IMR-90 (cell line): ENCODE results near the gene TRIM71. TPM values are rescaled to one million over a fixed set of nuclear protein-coding genes. Genes with fewer than 3 reads are reported as not detected.

ENCODE experiments used
- ATAC-seq: fragments of 200-7000 bp; cut with Tn5 transposase; 2 replicates; pipeline ENCODE4 v1.9.1; 2020; ENCODE audit warnings: low read depth, mild to moderate bottlenecking, moderate library complexity
- BruUV-seq: library from RNA; stranded (reverse); fragments of 400-500 nt; replicated peaks from 2 replicates; lab custom pipeline; 2021; lab: Mats Ljungman, UMichigan
- CTCF ChIA-PET: fragments of 300-600 bp; formaldehyde crosslinking; extraction: SDS; loops from one replicate; lab custom pipeline; 2021; ENCODE audit warnings: antibody characterized with exemption; lab: Yijun Ruan, JAX
- POLR2A ChIA-PET: fragments of 300-600 bp; sonication (Branson Sonifier 250); formaldehyde crosslinking; loops from one replicate; lab custom pipeline; 2022; ENCODE audit warnings: antibody characterized with exemption; ENCODE audit not compliant: unreplicated experiment; lab: Charles Lee
- DNase-seq: peaks from one replicate; pipeline ENCODE4 v3.0.0; 2013
- H2AFZ ChIP-seq: replicated peaks from 2 replicates; pipeline ENCODE3; 2013; ENCODE audit warnings: low read length, mild to moderate bottlenecking; ENCODE audit not compliant: poor library complexity
- H2AK5ac ChIP-seq: 2 replicates; pipeline ENCODE4 v1.6.1; 2013; ENCODE audit warnings: low read depth, low read length, inconsistent platforms
- H2AK9ac ChIP-seq: replicated peaks from 2 replicates; pipeline ENCODE3; 2013; ENCODE audit warnings: mild to moderate bottlenecking, low read depth, low read length, moderate library complexity; ENCODE audit not compliant: poor library complexity
- H2BK120ac ChIP-seq: 2 replicates; pipeline ENCODE4 v1.6.1; 2013; ENCODE audit warnings: low read depth, low read length, inconsistent platforms
- H2BK15ac ChIP-seq: 3 replicates; pipeline ENCODE4 v1.6.1; 2013; ENCODE audit warnings: low read depth, low read length, inconsistent platforms
- H2BK20ac ChIP-seq: 2 replicates; pipeline ENCODE4 v1.6.1; 2013; ENCODE audit warnings: low read depth, mild to moderate bottlenecking, inconsistent platforms, low read length, moderate library complexity
- H2BK5ac ChIP-seq: 2 replicates; pipeline ENCODE4 v1.6.1; 2013; ENCODE audit warnings: mild to moderate bottlenecking, low read depth, low read length, inconsistent platforms; ENCODE audit not compliant: poor library complexity, severe bottlenecking
- H3K14ac ChIP-seq: replicated peaks from 2 replicates; pipeline ENCODE4 v1.6.1; 2013; ENCODE audit warnings: low read depth, low read length, inconsistent platforms
- H3K18ac ChIP-seq: 2 replicates; pipeline ENCODE4 v1.6.1; 2013; ENCODE audit warnings: low read depth, low read length, control low read depth
- H3K23ac ChIP-seq: 2 replicates; pipeline ENCODE4 v1.6.1; 2013; ENCODE audit warnings: low read depth, low read length, inconsistent platforms
- H3K27ac ChIP-seq: 2 replicates; pipeline ENCODE4 v1.5.1; 2013; ENCODE audit warnings: mild to moderate bottlenecking, control low read depth, low read length; ENCODE audit not compliant: insufficient read depth
- H3K27me3 ChIP-seq: 2 replicates; pipeline ENCODE4 v1.6.1; 2013; ENCODE audit warnings: low read length; ENCODE audit not compliant: control insufficient read depth, insufficient read depth
- H3K36me3 ChIP-seq: 2 replicates; pipeline ENCODE4 v1.6.1; 2013; ENCODE audit warnings: low read length, mixed read lengths; ENCODE audit not compliant: control insufficient read depth, insufficient read depth
- H3K4ac ChIP-seq: 2 replicates; pipeline ENCODE4 v1.6.1; 2013; ENCODE audit warnings: low read depth, low read length, inconsistent platforms
- H3K4me1 ChIP-seq: 2 replicates; pipeline ENCODE4 v1.6.1; 2013; ENCODE audit warnings: low read length, mixed read lengths; ENCODE audit not compliant: control insufficient read depth, insufficient read depth
- H3K4me2 ChIP-seq: 2 replicates; pipeline ENCODE4 v1.6.1; 2013; ENCODE audit warnings: low read depth, mild to moderate bottlenecking, control low read depth, low read length, moderate library complexity
- H3K4me3 ChIP-seq: 2 replicates; pipeline ENCODE4 v1.5.1; 2013; ENCODE audit warnings: low read depth, mild to moderate bottlenecking, control low read depth, low read length, moderate library complexity; ENCODE audit not compliant: insufficient read depth
- H3K56ac ChIP-seq: 2 replicates; pipeline ENCODE4 v1.6.1; 2013; ENCODE audit warnings: low read length, inconsistent platforms; ENCODE audit not compliant: insufficient read depth; ENCODE audit errors: extremely low read depth
- H3K79me1 ChIP-seq, 2 experiments: 2 replicates each; pipeline ENCODE4 v1.6.1; 2013; ENCODE audit warnings: low read length in 2 of 2, inconsistent platforms in 1 of 2, low read depth in 1 of 2
- H3K9ac ChIP-seq: 2 replicates; pipeline ENCODE4 v1.6.1; 2013; ENCODE audit warnings: low read depth, low read length, control low read depth
- H3K9me1 ChIP-seq: 2 replicates; pipeline ENCODE4 v1.6.1; 2013; ENCODE audit warnings: low read length, inconsistent platforms; ENCODE audit not compliant: insufficient read depth
- H3K9me3 ChIP-seq: 2 replicates; pipeline ENCODE4 v1.6.1; 2013; ENCODE audit warnings: low read length; ENCODE audit not compliant: control insufficient read depth, insufficient read depth
- H4K20me1 ChIP-seq: 2 replicates; pipeline ENCODE4 v1.6.1; 2013; ENCODE audit warnings: low read length, inconsistent platforms; ENCODE audit not compliant: insufficient read depth
- H4K5ac ChIP-seq: 2 replicates; pipeline ENCODE4 v1.6.1; 2013; ENCODE audit warnings: mild to moderate bottlenecking, low read depth, low read length, control low read depth
- H4K8ac ChIP-seq, 2 experiments: 2 replicates each; pipeline ENCODE4 v1.6.1; 2013; ENCODE audit warnings: low read depth in 2 of 2, low read length in 2 of 2, control low read depth in 1 of 2, inconsistent platforms in 1 of 2
- H4K91ac ChIP-seq: 2 replicates; pipeline ENCODE4 v1.6.1; 2013; ENCODE audit warnings: low read depth, low read length, inconsistent platforms; ENCODE audit not compliant: insufficient read depth
- ELK1 ChIP-seq: fragments of 150-350 bp; IDR thresholded peaks from 2 replicates; pipeline ENCODE4 v1.6.1; 2016; ENCODE audit warnings: low read depth, mild to moderate bottlenecking, low read length, moderate library complexity, borderline replicate concordance
- WGBS, 2 experiments: methylation state at CpG; one replicate each; pipeline versions ENCODE4 v1.1.5 to v1.1.7; 2013; ENCODE audit warnings: missing lambda C conversion rate in 2 of 2; ENCODE audit not compliant: insufficient read length in 1 of 2; ENCODE audit errors: extremely low coverage in 2 of 2; 5-methylcytosine and 5-hydroxymethylcytosine counted together
- dilution Hi-C: fragments of 300-500 bp; cut with HindIII; formaldehyde crosslinking; loops from one replicate; pipeline ENCODE4 v1.14.3; 2018; ENCODE audit warnings: low sequenced_read_pairs; ENCODE audit not compliant: unreplicated experiment
- in situ Hi-C: fragments of 300-500 bp; cut with MboI; formaldehyde crosslinking; loops from 3 replicates; pipeline ENCODE4 v1.14.3; 2019; ENCODE audit warnings: low sequenced_read_pairs, inconsistent platforms, mixed read lengths
- intact Hi-C: fragments of 100-400 bp; cut with micrococcal nuclease; formaldehyde crosslinking; loops from 2 replicates; pipeline ENCODE4 v1.10.0; 2022
- polyA plus RNA-seq, 3 experiments: library from polyadenylated mRNA; depleted of rRNA; stranded (reverse); fragments of >200 nt; gene quantifications; 2 replicates each; pipeline ENCODE4 v1.2.3, GENCODE V29; 2012; ENCODE audit warnings: low replicate concordance in 1 of 3
- total RNA-seq: library from RNA; depleted of rRNA; stranded (reverse); fragments of >200 nt; gene quantifications from 2 replicates; pipeline ENCODE4 v1.2.3, GENCODE V29; 2012

TRIM71 gene
- total and polyA plus RNA-seq, 2 of the 4 experiments (the other 2 are of a cell fraction): not detected

GRCh38 chr3:32835049-32835371 lies 17.2 kb downstream of the TRIM71 start:
- no peak overlapping the region for H3K56ac ChIP-seq
- BruUV-seq: no TSS peak
- H3K18ac ChIP-seq: no peak overlapping the region
- no peak for DNase-seq
- TF ChIP-seq ELK1: no peak
- no peak for ATAC-seq
- H4K20me1 ChIP-seq: no peaks in the 10 kb centered on the region
- H2BK5ac ChIP-seq: no peak overlapping the region
- H2BK20ac ChIP-seq: no peak overlapping the region
- no peak overlapping the region for H2AFZ ChIP-seq
- no peak overlapping the region for H3K4me2 ChIP-seq
- no peak overlapping the region for H3K14ac ChIP-seq
- dilution Hi-C loops: no loop called here
- H3K4ac ChIP-seq: no peak overlapping the region
- H4K5ac ChIP-seq: no peak overlapping the region
- no peaks in the 10 kb centered on the region for H3K9me3 ChIP-seq
- H4K91ac ChIP-seq: no peak overlapping the region
- ChIA-PET CTCF (interaction anchor here (0.9 kb wide), 1 partner anchor 14 kb away, joined by 3 read pairs; no protein-coding TSS in a partner anchor), POLR2A (no interaction called here)
- intact Hi-C loops: no loop called here
- no peaks in the 10 kb centered on the region for H3K9me1 ChIP-seq
- H3K4me3 ChIP-seq: no peak overlapping the region
- H3K9ac ChIP-seq: no peak overlapping the region
- H2AK5ac ChIP-seq: no peak overlapping the region
- no peak overlapping the region for H2BK15ac ChIP-seq
- H2AK9ac ChIP-seq: no peak overlapping the region
- H3K27me3 ChIP-seq: peaks cover 25% of the 10 kb centered on the region
- H2BK120ac ChIP-seq: no peak overlapping the region
- H3K23ac ChIP-seq: no peak overlapping the region
- H4K8ac ChIP-seq: no peak overlapping the region
- WGBS, 2 experiments: no CpG with 5 or more reads among the region's 2 CpGs
- H3K79me1 ChIP-seq: no peaks in the 10 kb centered on the region
- no peaks in the 10 kb centered on the region for H3K36me3 ChIP-seq
- no peaks in the 10 kb centered on the region for H3K4me1 ChIP-seq
- no peak overlapping the region for H3K27ac ChIP-seq
- in situ Hi-C loops: no loop called here
